Thyroid gland (tissue), 4 donors: ENCODE measurements around the gene SLC9A7.

Experiments
- CTCF ChIP-seq, 6 experiments: fragments of 200-600 bp in 3 of 6; fragments of 450-650 bp in 3 of 6; sonication (generic) in 3 of 6; IDR thresholded peaks; one replicate each; pipeline ENCODE4 v1.5.1; 2016 to 2019; ENCODE audit warnings: antibody characterized with exemption in 6 of 6, mild to moderate bottlenecking in 2 of 6, inconsistent platforms in 1 of 6, moderate library complexity in 1 of 6
- POLR2A ChIP-seq, 2 donors: fragments of 450-650 bp; IDR thresholded peaks; one replicate each; pipeline ENCODE4 v1.6.1; 2017; ENCODE audit warnings: antibody characterized with exemption in 2 of 2, mild to moderate bottlenecking in 2 of 2, moderate library complexity in 1 of 2

GRCh38 chrX:46777971-46778810, 19.3 kb upstream of the SLC9A7 start:
- TF ChIP-seq POLR2A (IDR thresholded peaks at IDR 0.05) (no peak), CTCF (IDR thresholded peaks at IDR 0.05) (no peak)
